Retina (tissue), 1 donor: ENCODE results near the gene FHOD3.

ENCODE experiments used
- DNase-seq: peaks from one replicate; pipeline ENCODE4 v3.0.0-alpha.2; 2016

The FHOD3 gene

GRCh38 chr18:36415171-36415570 lies 117.7 kb downstream of the FHOD3 start:
- DNase-seq, result no peak

- DNase-seq, result no peak
These were observed 118.1 kb downstream of the FHOD3 start for GRCh38 chr18:36415625-36416024.

GRCh38 chr18:36419188-36419899 lies 121.8 kb downstream of the FHOD3 start:
- no peak for DNase-seq

- DNase-seq, result no peak
These were observed 122.5 kb downstream of the FHOD3 start for GRCh38 chr18:36419900-36420531.

GRCh38 chr18:36420826-36421225 lies 123.3 kb downstream of the FHOD3 start:
- no peak for DNase-seq

- no peak for DNase-seq
These were observed 127.2 kb downstream of the FHOD3 start for GRCh38 chr18:36424741-36425142.

GRCh38 chr18:36427369-36427768 lies 129.9 kb downstream of the FHOD3 start:
- DNase-seq, result no peak

GRCh38 chr18:36427831-36428230 lies 130.3 kb downstream of the FHOD3 start:
- DNase-seq, result no peak

GRCh38 chr18:36428431-36429029 lies 131.0 kb downstream of the FHOD3 start:
- DNase-seq, result no peak

- DNase-seq, result no peak
These were observed 135.5 kb downstream of the FHOD3 start for GRCh38 chr18:36432880-36433555.

- no peak for DNase-seq
These were observed 138.9 kb downstream of the FHOD3 start for GRCh38 chr18:36436387-36436786.

GRCh38 chr18:36440614-36441013 lies 143.1 kb downstream of the FHOD3 start:
- DNase-seq, result no peak

- DNase-seq, result no peak
These were observed 144.1 kb downstream of the FHOD3 start for GRCh38 chr18:36441426-36442240.

- no peak for DNase-seq
These were observed 145.2 kb downstream of the FHOD3 start for GRCh38 chr18:36442717-36443116.

GRCh38 chr18:36446059-36446458 lies 148.5 kb downstream of the FHOD3 start:
- DNase-seq, result peak; percentile 58

- no peak for DNase-seq
These were observed 151.1 kb downstream of the FHOD3 start for GRCh38 chr18:36448384-36449290.

- DNase-seq, result no peak
These were observed 151.9 kb downstream of the FHOD3 start for GRCh38 chr18:36449451-36449850.

- no peak for DNase-seq
These were observed 152.8 kb downstream of the FHOD3 start for GRCh38 chr18:36450264-36450663.

- DNase-seq, result no peak
These were observed 154.1 kb downstream of the FHOD3 start for GRCh38 chr18:36451454-36452251.

GRCh38 chr18:36454245-36454644 lies 156.7 kb downstream of the FHOD3 start:
- DNase-seq, result no peak
